Adrenal gland (tissue), 12 donors: ENCODE results near the gene IFT27. TPM values are rescaled to one million over a fixed set of nuclear protein-coding genes. Genes with fewer than 3 reads are reported as not detected.

Experiments used
- DNase-seq, 7 donors: peaks; one replicate each; pipeline ENCODE4 v3.0.0-alpha.2; 2019 to 2020
- H3K27ac ChIP-seq, 5 donors: fragments of 200-600 bp; sonication (generic) in 4 of 5; 1 replicate in 3 of 5; 2 replicates in 2 of 5; pipeline versions ENCODE4 v1.5.1 to v1.8.0; 2016 to 2020; ENCODE audit warnings: mild to moderate bottlenecking in 1 of 5
- H3K27me3 ChIP-seq: fragments of 200-600 bp; 2 replicates; pipeline ENCODE4 v1.8.0; 2021
- H3K36me3 ChIP-seq, 2 donors: fragments of 200-600 bp; replicated peaks in 1 of 2; 1 replicate in 1 of 2; 2 replicates in 1 of 2; pipeline versions ENCODE4 v1.5.1 to v1.8.0; 2018 to 2022
- H3K4me1 ChIP-seq, 2 donors: fragments of 200-600 bp; replicated peaks in 1 of 2; 1 replicate in 1 of 2; 2 replicates in 1 of 2; pipeline versions ENCODE4 v1.5.1 to v1.8.0; 2018 to 2021
- H3K4me3 ChIP-seq, 4 donors: fragments of 200-600 bp; sonication (generic) in 3 of 4; one replicate each; pipeline ENCODE4 v1.5.1; 2016 to 2018
- H3K9me3 ChIP-seq, 3 donors: fragments of 200-600 bp; sonication (generic) in 1 of 3; replicated peaks in 1 of 3; 1 replicate in 2 of 3; 2 replicates in 1 of 3; pipeline versions ENCODE4 v1.5.1 to v1.8.0; 2016 to 2021
- POLR2A ChIP-seq, 2 donors: fragments of 450-650 bp; IDR thresholded peaks; one replicate each; pipeline ENCODE4 v1.6.1; 2017; ENCODE audit warnings: antibody characterized with exemption in 2 of 2, mild to moderate bottlenecking in 2 of 2, moderate library complexity in 1 of 2
- WGBS, 4 donors: extraction: QIAGEN DNeasy Blood & Tissue Kit in 2 of 4; methylation state at CpG; one replicate each; pipeline versions ENCODE4 v1.1.5 to v1.1.7; 2013 to 2017; 5-methylcytosine and 5-hydroxymethylcytosine counted together
- intact Hi-C, 2 donors: fragments of 100-400 bp; cut with DNase I; formaldehyde crosslinking; loops; one replicate each; pipeline versions ENCODE4 v1.14.1 to v1.15.0; 2022 to 2023
- polyA plus RNA-seq, 3 donors: library from polyadenylated mRNA; stranded (reverse); fragments of 200-250 nt in 2 of 3; fragments of 350-450 nt in 1 of 3; fragmentation: Illumina TruSeq in 1 of 3; extraction: RNeasy Lipid Tissue Mini Kit (QIAGEN cat#74804) in 1 of 3; gene quantifications; one replicate each; pipeline ENCODE4 v1.2.3, GENCODE V29; 2013 to 2014
- total RNA-seq, 9 donors: library from RNA; depleted of rRNA in 4 of 9; stranded (reverse); fragments of >200 nt in 4 of 9; fragments of 120-200 nt in 1 of 9; fragmentation: NEBNext Ultra II Directional in 1 of 9; extraction: Animal tissue kit (Norgen Biotek cat#: 25700) in 1 of 9; gene quantifications; one replicate each; pipeline versions ENCODE4 v1.1.0 to v1.2.4, GENCODE V29; 2013 to 2023
- TF ChIP-seq, protein P1 (sequence below), 6 experiments: fragments of 450-650 bp in 4 of 6; fragments of 200-600 bp in 2 of 6; sonication (generic) in 1 of 6; IDR thresholded peaks; 1 replicate in 5 of 6; 2 replicates in 1 of 6; pipeline versions ENCODE4 v1.5.1 to v1.8.0; 2016 to 2021; ENCODE audit warnings: antibody characterized with exemption in 6 of 6, mild to moderate bottlenecking in 2 of 6, moderate library complexity in 1 of 6
- donor health status: healthy with polysubstance abuse.
- donor health status: Bipolar disorder and iron deficiency.
- donor health status: DM: yes; HTN: yes; CAD: no.
- donor health status: DM: no; HTN: no; CAD: no.
- donor health status: DM: no; HTN: no; CAD: no.
- donor health status: DM: yes; HTN: yes; CAD: no.

IFT27 gene
- total and polyA plus RNA-seq, 12 donors: 9.4 to 78.4 (median 37.7) TPM

- DNase-seq: peak in 2 of 7 donors; percentile 5 to 27
- no peaks in the 10 kb centered on the region for H3K36me3 ChIP-seq
- intact Hi-C loops: no loop called here
- H3K27me3 ChIP-seq: peaks cover 7% of the 10 kb centered on the region
- no peak overlapping the region for H3K4me3 ChIP-seq
- WGBS, 4 donors: 74 to 85% (median 76%) methylated on average over 7 to 8 of the region's 8 CpGs
- no peaks in the 10 kb centered on the region for H3K4me1 ChIP-seq
- TF ChIP-seq, protein P1, sequence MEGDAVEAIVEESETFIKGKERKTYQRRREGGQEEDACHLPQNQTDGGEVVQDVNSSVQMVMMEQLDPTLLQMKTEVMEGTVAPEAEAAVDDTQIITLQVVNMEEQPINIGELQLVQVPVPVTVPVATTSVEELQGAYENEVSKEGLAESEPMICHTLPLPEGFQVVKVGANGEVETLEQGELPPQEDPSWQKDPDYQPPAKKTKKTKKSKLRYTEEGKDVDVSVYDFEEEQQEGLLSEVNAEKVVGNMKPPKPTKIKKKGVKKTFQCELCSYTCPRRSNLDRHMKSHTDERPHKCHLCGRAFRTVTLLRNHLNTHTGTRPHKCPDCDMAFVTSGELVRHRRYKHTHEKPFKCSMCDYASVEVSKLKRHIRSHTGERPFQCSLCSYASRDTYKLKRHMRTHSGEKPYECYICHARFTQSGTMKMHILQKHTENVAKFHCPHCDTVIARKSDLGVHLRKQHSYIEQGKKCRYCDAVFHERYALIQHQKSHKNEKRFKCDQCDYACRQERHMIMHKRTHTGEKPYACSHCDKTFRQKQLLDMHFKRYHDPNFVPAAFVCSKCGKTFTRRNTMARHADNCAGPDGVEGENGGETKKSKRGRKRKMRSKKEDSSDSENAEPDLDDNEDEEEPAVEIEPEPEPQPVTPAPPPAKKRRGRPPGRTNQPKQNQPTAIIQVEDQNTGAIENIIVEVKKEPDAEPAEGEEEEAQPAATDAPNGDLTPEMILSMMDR (IDR thresholded peaks at IDR 0.05): no peak
- TF ChIP-seq POLR2A (IDR thresholded peaks at IDR 0.05): no peak
- H3K27ac ChIP-seq: no peak overlapping the region
- H3K9me3 ChIP-seq: no peaks in the 10 kb centered on the region
These were observed 34.6 kb downstream of the IFT27 start for GRCh38 chr22:36741204-36741793.

- intact Hi-C loops: no loop called here
- H3K27me3 ChIP-seq: peaks cover 2% of the 10 kb centered on the region
- no peak overlapping the region for H3K4me3 ChIP-seq
- WGBS, 4 donors: 76 to 82% (median 79%) methylated on average over 4 of the region's 4 CpGs
- no peaks in the 10 kb centered on the region for H3K4me1 ChIP-seq
- peak in 2 of 7 donors; percentile 4 to 7 for DNase-seq
- H3K9me3 ChIP-seq: no peaks in the 10 kb centered on the region
- H3K36me3 ChIP-seq: no peaks in the 10 kb centered on the region
- TF ChIP-seq, protein P1 (IDR thresholded peaks at IDR 0.05): no peak
- TF ChIP-seq POLR2A (IDR thresholded peaks at IDR 0.05): no peak
- no peak overlapping the region for H3K27ac ChIP-seq
These were observed 35.2 kb downstream of the IFT27 start for GRCh38 chr22:36740716-36741115.

- Histone ChIP-seq H3K27ac (no peak overlapping the region), H3K27me3 (no peaks in the 10 kb centered on the region), H3K36me3 (no peaks in the 10 kb centered on the region), H3K4me3 (no peak overlapping the region), H3K4me1 (peaks cover 0 to 3% of the 10 kb centered on the region in 2 donors), H3K9me3 (no peaks in the 10 kb centered on the region)
- intact Hi-C loops: no loop called here
- TF ChIP-seq, protein P1 (IDR thresholded peaks at IDR 0.05): no peak
- no peak for TF ChIP-seq POLR2A (IDR thresholded peaks at IDR 0.05)
- DNase-seq: peak in 2 of 7 donors; percentile 1 to 3
- WGBS, 4 donors: 80 to 88% (median 87%) methylated on average over 1 of the region's 1 CpG
These were observed 36.7 kb downstream of the IFT27 start for GRCh38 chr22:36739185-36739584.

GRCh38 chr22:36738416-36739020 lies 37.4 kb downstream of the IFT27 start:
- no peak overlapping the region for H3K4me3 ChIP-seq
- TF ChIP-seq, protein P1 (IDR thresholded peaks at IDR 0.05): no peak
- TF ChIP-seq POLR2A (IDR thresholded peaks at IDR 0.05): no peak
- no peaks in the 10 kb centered on the region for H3K27me3 ChIP-seq
- intact Hi-C loops: no loop called here
- no peaks in the 10 kb centered on the region for H3K36me3 ChIP-seq
- H3K9me3 ChIP-seq: no peaks in the 10 kb centered on the region
- H3K27ac ChIP-seq: no peak overlapping the region
- peak in 3 of 7 donors; percentile 5 to 24 (median 7) for DNase-seq
- peaks cover 0 to 3% of the 10 kb centered on the region in 2 donors for H3K4me1 ChIP-seq
- WGBS, 4 donors: 79 to 89% (median 84%) methylated on average over 5 to 6 of the region's 6 CpGs
